ENCODE results near the gene AZIN2.

- TF ChIP-seq EP300 (IDR thresholded peaks at IDR 0.05) (no peak), POLR2AphosphoS5 (IDR thresholded peaks at IDR 0.05) (no peak), CTCF (IDR thresholded peaks at IDR 0.05) (no peak)
These were observed 10.3 kb upstream of the AZIN2 start for GRCh38 chr1:33070628-33071027.

Data from upper lobe of left lung (tissue), 4 donors.